ENCODE data around the gene SPDYE18.
"Not testable (repeated sequence)": the region's sequence is repeated elsewhere in the genome, so short reads cannot be mapped to it uniquely, and the experiment has no call there.

Gene SPDYE18, protein sequence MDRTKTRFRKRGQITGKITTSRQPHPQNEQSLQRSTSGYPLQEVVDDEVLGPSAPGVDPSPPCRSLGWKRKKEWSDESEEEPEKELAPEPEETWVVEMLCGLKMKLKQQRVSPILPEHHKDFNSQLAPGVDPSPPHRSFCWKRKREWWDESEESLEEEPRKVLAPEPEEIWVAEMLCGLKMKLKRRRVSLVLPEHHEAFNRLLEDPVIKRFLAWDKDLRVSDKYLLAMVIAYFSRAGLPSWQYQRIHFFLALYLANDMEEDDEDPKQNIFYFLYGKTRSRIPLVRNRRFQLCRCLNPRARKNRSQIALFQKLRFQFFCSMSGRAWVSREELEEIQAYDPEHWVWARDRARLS

DNA sequence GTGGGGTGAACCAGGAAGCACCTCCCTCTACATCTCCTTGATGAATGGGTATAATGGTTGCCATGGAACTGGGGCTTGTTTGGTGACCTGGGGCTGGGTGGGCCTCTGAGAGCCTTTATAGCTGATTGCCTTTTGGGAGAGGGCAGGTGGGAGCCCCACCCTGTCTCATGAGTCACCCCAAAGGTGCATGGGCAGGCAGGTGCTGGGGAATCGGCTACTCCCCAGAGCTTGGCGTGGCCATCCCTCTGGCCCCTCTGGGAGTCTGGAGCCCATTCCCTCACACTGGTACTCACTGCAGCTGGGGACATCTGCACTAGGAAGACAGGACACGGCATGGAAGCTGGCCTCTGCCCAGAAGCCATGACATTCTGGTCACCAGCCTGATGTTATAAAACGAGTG, at the start of gene SPDYE18:
TSS of gene SPDYE18 (minus strand) at position 2 of the 400 bp plus-strand sequence. CDS start 2,046 bp downstream, outside the sequence.
- in situ Hi-C loops (cut with HindIII; ENCODE audit: low pct_ligation_motif_present, low pct_unique_long_range_greater_than_20kb, low sequenced_read_pairs); DNase-seq: not testable (repeated sequence)

DNA sequence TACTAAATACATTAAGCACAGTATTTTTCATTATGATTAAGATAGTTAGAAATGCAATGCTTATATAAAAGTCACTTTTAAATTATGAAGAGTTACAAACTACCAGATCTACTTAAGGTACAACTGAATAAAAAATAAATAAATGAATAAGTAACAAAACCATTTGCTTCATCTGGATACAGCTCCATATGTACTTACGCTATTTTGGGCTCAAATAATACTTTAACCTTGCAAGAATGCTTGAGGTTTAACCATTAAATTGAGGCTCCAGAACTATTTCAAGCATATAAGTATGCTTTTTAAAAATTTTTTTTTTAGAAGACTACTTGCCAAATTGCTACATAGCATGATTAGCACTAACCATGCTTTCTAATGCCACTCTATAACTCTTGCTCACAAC, 46.0 kb upstream of the SPDYE18 start:
- in situ Hi-C loops (cut with HindIII; ENCODE audit: low pct_ligation_motif_present, low pct_unique_long_range_greater_than_20kb, low sequenced_read_pairs); DNase-seq: not testable (repeated sequence)

DNA sequence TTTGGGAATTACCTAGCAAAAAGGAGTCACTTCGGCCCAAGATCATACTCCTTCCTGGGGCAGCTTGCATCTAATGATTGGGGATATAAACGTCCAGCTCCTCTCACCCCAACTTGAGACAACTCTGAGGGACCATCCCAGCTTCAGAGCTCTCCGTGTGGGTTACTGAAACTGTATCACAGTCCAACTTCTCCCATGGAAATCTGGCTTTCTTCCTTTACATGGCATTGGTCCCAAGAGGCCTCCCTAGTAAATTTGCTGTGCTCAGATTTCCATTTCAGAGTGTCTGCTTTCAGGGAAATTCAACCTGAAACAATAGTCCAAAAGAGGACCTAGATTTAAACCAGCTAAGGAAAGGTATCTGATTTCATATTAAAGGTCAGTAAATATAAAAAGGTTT, 45.3 kb upstream of the SPDYE18 start:
- DNase-seq; in situ Hi-C loops (cut with HindIII; ENCODE audit: low pct_ligation_motif_present, low pct_unique_long_range_greater_than_20kb, low sequenced_read_pairs): not testable (repeated sequence)

DNA sequence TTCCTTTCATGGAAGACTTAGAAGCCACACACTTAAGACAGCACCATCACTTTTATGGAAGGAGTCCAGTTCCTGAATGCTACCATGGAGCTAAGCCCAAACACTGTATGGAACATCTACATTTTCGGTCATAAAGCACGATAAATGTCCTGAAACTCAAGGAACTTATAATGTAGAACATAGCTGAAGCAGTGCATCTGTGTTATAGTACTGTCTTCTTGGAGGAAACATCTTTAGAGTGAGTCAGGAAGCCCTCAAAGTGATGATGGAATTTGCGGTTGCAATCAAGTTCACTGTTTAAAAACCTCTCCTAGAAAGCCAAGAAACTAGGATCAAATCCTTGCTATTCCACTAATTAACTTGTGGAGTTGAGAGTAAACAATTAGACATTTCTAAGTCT, 43.5 kb upstream of the SPDYE18 start:
- in situ Hi-C loops (cut with HindIII; ENCODE audit: low pct_ligation_motif_present, low pct_unique_long_range_greater_than_20kb, low sequenced_read_pairs); DNase-seq: not testable (repeated sequence)

DNA sequence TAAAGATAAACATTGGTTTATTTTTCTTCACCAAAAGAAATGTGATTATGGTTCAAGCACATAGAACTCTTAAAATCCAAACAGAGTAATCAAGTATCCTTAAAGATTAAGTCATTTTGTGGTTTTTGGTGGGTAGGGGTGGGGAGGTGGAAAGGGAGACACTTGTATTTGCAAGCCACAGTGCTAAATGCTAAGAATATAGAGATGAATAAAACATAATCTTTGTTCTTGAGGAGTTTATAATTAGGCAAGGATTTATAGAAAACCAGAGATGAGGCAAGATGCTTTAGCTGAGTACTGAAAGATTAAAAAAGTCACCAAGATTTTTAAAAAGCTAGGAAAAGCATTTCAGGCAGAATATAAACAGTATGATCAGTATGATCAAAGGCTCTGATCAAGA, 40.3 kb upstream of the SPDYE18 start:
- DNase-seq; in situ Hi-C loops (cut with HindIII; ENCODE audit: low pct_ligation_motif_present, low pct_unique_long_range_greater_than_20kb, low sequenced_read_pairs): not testable (repeated sequence)

DNA sequence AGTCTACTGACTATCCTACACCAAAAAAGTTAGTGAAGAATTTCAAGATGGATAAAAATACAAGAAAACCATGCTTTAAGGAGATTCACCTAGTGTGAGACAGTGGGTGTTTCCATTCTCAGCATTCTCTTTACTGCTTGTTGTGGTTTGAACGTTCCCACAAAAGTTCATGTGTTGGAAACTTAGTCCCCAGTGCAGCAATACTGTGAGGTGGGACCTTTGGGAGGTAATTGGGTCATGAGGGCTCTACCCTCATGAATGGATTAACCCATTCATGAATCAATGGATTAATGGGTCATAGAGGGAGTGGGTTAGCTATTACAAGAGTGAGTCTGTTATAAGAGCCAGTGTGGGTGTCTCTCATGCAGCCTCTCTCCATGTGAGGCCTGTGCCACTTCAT, 38.8 kb upstream of the SPDYE18 start:
- in situ Hi-C loops (cut with HindIII; ENCODE audit: low pct_ligation_motif_present, low pct_unique_long_range_greater_than_20kb, low sequenced_read_pairs), result not testable (repeated sequence)

DNA sequence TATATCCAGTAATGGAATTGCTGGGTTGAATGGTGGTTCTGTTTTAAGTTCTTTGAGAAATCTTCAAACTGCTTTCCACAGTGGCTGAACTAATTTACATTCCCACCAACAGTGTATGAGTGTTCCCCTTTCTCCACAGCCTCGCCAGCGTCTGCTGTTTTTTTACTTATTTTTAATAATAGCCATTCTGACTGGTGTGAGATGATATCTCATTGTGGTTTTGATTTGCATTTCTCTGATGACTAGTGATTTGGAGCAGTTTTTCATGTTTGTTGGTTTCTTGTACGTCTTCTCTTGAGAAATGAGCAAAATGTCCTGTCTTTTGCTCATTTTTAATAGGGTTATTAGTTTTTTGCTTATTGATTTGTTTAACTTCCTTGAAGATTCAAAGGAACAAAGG, 38.1 kb upstream of the SPDYE18 start:
- DNase-seq; in situ Hi-C loops (cut with HindIII; ENCODE audit: low pct_ligation_motif_present, low pct_unique_long_range_greater_than_20kb, low sequenced_read_pairs): not testable (repeated sequence)

More for the DNA sequence above, 38.8 kb upstream of the SPDYE18 start:
- not testable (repeated sequence) for DNase-seq

DNA sequence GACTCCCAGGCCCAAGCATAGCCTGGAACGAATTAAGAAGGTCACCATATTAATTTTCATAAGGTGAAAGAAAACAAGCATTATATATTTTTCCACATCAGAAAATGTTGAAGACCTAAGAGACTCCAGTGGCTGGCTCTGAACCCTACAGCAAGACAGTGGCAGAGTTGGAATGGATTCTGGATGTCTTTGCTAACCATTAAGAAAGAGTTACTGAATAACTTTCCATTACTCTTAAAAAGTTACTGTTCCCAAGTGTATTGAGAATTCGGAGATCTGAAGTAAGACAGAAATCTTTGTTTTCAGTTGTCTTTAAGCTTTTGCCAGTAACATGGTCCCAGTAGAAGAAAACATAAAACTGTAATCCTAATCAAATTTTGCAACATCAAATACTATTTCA, 29.9 kb upstream of the SPDYE18 start:
- DNase-seq, result peak; percentile 10
- in situ Hi-C loops (cut with HindIII; ENCODE audit: low pct_ligation_motif_present, low pct_unique_long_range_greater_than_20kb, low sequenced_read_pairs), result not testable (repeated sequence)

DNA sequence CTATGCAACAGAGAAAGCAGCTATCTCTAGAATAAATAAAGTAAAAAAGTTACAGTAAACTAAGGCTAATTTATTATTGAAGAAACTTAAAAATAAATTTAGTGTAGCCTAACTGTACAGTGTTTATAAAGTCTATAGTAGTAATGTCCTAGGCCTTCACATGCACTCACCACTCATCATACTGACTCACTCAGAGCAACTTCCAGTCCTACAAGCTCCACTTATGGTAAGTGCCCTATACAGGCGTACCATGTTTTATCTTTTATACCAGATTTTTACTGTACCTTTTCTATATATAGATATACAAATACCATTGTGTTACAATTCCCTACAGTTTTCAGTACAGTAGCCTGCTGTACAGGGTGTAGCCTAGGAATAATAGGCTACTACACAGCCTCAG, 19.8 kb upstream of the SPDYE18 start:
- in situ Hi-C loops (cut with HindIII; ENCODE audit: low pct_ligation_motif_present, low pct_unique_long_range_greater_than_20kb, low sequenced_read_pairs), result not testable (repeated sequence)

DNA sequence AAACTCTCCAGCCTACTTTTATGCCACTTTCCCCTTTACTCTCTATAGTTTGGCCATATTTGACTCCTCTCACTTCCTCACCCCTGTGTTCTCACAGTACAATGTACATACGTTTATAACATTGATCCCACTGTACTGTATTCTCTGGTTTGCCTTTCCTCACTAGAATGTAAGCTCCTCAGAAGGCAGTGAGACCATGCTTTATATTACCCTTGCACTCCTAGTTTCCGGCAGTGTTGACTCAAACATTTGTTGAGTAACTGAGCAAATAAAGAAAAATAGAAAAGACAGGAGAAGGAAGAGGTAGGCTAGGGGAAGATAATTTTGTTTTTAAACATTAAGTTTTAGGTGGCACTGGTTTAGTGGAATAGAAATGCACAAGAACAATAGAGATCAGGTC, 17.9 kb upstream of the SPDYE18 start:
- in situ Hi-C loops (cut with HindIII; ENCODE audit: low pct_ligation_motif_present, low pct_unique_long_range_greater_than_20kb, low sequenced_read_pairs); DNase-seq: not testable (repeated sequence)

More for the DNA sequence above, 19.8 kb upstream of the SPDYE18 start:
- not testable (repeated sequence) for DNase-seq

DNA sequence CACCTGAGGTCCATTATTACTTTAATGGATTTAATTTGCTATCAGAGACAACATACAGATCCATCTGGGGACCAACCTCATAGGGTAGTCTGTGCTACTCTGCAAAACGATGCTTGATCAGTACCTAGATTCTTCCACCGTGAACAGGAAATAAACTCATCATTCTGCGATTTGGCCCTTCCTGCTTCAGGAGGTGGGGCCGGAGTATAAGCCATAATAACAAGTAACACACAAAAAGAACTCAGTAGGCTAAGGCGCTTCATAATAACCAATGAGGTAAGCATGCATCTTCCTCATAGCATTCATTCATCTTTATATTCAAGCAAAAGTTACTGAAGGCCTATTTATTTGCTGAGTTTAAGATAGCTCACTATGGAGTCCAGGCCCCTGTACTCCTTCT, 17.3 kb upstream of the SPDYE18 start:
- DNase-seq, result not testable (repeated sequence)

DNA sequence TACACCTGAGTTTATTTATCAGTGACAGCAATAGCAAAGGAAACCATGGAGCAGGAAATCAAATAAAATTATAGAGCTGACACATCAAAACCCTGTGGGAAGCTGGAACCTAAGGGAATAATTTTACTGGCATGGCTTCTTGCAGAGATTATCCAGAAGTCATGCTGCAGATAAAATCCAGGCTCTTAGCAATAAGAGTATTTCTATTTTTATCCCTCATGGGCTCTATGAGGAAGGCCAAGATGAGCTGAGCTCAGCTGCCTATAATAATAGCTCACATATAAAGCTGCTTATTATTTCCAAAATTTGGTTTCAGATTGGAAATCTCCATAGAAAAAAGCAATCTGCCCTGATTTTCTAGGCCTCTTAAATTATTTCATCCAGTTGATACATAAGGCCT, 16.8 kb upstream of the SPDYE18 start:
- DNase-seq; in situ Hi-C loops (cut with HindIII; ENCODE audit: low pct_ligation_motif_present, low pct_unique_long_range_greater_than_20kb, low sequenced_read_pairs): not testable (repeated sequence)

More for the DNA sequence above, 17.3 kb upstream of the SPDYE18 start:
- in situ Hi-C loops (cut with HindIII; ENCODE audit: low pct_ligation_motif_present, low pct_unique_long_range_greater_than_20kb, low sequenced_read_pairs), result not testable (repeated sequence)

DNA sequence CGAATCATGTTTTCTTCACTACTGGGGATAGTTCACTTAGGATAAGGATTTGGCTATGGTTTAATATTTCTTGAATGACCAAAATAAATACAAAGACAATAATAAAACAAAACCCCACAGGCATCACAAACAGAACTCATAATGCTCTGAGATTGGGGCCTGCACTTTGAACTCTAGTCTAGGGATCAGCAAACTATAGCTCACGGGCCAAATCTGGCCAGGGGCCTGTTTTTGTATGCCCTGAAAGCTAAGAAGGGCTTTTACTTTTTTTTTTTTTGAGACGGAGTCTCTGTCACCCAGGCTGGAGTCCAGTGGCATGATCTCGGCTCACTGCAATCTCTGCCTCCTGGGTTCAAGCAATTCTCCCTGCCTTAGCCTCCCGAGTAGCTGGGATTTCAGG, 14.7 kb upstream of the SPDYE18 start:
- in situ Hi-C loops (cut with HindIII; ENCODE audit: low pct_ligation_motif_present, low pct_unique_long_range_greater_than_20kb, low sequenced_read_pairs); DNase-seq: not testable (repeated sequence)

DNA sequence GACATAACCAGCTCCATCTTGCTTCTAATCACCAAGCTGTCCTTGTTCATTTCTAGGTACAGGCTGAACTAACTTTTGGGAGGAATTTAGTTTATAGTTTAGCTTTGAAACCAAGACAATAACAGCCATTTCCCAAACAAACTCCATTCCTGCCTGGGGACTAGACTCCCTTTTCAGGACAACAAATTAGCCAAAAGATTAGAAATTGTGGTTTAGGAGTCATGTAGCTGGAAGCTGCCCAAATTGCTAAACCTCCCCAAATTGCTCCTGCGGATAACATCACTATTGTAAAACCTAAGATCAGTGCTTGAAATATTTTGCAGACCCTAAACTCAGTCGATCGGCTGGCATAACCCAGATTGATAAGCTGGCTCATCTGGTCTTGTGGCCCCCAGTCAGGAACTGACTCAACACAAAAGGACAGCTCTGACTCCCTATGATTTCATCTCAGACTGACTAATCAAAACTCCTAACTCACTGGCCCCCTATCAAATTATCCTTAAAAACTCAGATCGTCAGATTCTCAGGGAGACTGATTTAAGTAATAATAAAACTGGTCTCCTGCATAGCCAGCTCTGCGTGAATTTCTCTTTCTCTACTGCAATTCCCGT, 12.5 kb upstream of the SPDYE18 start:
- DNase-seq; in situ Hi-C loops (cut with HindIII; ENCODE audit: low pct_ligation_motif_present, low pct_unique_long_range_greater_than_20kb, low sequenced_read_pairs): not testable (repeated sequence)

DNA sequence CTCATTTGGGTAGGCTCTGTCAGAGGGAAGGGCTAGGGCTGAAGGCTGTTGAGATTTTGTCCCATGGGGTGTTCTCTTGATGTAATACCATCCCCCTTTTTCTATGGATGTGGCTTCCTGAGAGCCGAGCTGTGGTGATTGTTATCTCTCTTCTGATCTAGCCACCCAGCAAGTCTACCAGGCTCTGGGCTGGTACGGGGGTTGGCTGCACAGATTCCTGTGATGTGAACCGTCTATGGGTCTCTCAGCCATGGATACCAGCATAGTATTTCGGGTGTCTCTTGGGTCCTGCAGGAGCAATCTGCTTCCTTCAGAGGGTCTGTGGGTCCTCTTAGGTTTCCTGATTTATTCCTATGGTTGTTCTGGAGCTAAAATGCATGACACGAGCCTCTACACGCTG, 8.8 kb upstream of the SPDYE18 start:
- in situ Hi-C loops (cut with HindIII; ENCODE audit: low pct_ligation_motif_present, low pct_unique_long_range_greater_than_20kb, low sequenced_read_pairs); DNase-seq: not testable (repeated sequence)

DNA sequence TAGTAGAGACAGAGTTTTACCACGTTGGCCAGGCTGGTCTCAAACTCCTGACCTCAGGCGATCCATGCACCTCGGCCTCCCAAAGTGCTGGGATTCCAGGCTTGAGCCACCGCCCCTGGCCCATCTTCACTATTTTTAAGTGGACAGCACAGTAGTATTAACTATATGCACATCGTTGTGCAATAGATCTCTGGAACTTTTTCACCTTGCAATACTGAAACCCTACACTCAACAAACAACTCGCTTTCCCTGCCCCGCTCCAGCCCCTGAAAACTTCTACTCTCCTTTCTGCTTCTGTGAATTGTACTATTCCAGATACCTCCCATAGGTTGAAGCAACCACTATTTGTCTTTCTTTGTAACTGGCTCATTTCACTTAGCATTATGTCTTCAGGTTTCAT, 3.5 kb upstream of the SPDYE18 start:
- DNase-seq; in situ Hi-C loops (cut with HindIII; ENCODE audit: low pct_ligation_motif_present, low pct_unique_long_range_greater_than_20kb, low sequenced_read_pairs): not testable (repeated sequence)

DNA sequence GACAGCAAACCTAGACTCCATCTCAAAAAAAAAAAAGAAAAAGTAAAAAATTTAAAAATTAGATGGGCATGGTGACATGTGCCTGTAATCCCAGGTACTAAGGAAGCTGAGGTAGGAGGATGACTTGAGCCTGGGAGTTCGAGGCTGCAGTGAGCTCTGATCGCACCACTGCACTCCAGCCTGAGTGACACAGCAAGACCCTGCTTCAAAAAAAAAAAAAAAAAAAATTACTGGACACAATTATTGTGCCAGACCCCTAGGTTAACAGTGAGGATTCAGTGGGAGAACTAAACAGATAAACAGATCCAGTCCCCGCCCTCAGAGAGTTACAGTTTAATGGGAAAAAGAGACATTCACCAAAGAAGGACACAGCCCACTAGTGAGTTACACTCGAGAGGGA, 1.4 kb upstream of the SPDYE18 start:
- in situ Hi-C loops (cut with HindIII; ENCODE audit: low pct_ligation_motif_present, low pct_unique_long_range_greater_than_20kb, low sequenced_read_pairs); DNase-seq: not testable (repeated sequence)

DNA sequence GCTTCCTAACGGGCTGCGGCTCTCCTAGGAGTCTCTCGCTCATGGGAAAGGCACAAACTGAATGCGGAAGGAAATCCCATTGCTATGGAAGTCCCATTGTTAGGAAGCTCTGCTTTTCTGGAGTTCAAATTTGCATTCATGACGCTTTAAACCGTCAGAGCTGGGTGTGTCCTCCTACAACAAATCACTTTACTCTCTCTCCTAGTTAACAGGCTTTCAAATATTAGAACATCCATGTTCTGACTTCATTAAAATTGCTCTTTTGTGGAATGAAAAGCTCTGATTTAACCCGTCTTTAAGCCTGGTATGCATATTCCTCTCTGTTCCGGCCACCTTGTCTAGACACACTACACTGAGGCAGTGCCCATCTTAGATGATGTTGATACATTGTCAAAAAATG, 30.1 kb downstream of the SPDYE18 start, which contains the start of gene SPDYE17:
TSS of gene SPDYE17 (minus strand) at position 101 of the 400 bp plus-strand sequence. CDS start 1,791 bp downstream, outside the sequence.
- in situ Hi-C loops (cut with HindIII; ENCODE audit: low pct_ligation_motif_present, low pct_unique_long_range_greater_than_20kb, low sequenced_read_pairs); DNase-seq: not testable (repeated sequence)

DNA sequence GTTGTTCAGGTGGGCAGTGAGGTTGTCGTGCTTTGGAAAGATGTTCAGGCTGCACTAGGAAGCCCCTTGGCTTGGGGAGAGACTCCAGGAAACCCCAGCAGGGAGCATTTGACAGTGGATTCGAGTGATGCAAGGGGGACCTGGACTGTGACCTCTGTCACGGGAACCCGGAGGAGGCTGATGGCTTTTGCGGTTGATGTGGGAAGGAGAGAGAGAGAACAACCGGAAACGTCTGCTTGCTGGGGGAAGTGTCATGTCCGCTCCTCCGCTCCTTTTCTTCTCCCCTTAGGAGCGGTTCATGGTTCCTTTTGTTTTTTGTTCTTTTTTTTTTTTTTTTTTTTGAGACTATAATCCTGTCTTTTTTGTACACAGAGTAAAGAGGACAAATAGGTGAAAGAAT, 36.0 kb downstream of the SPDYE18 start:
- DNase-seq; in situ Hi-C loops (cut with HindIII; ENCODE audit: low pct_ligation_motif_present, low pct_unique_long_range_greater_than_20kb, low sequenced_read_pairs): not testable (repeated sequence)
